RWPE1 (cell line): Measurements from ENCODE around the gene GRIN3B.

Experiments used
- CTCF ChIA-PET: fragments of 350-600 bp; sonication (Branson Sonifier 250); formaldehyde crosslinking; extraction: SDS; loops from one replicate; lab custom pipeline; 2021; lab: Yijun Ruan, JAX
- POLR2A ChIA-PET: fragments of 400-600 bp; formaldehyde crosslinking; extraction: SDS; loops from one replicate; lab custom pipeline; 2020; ENCODE audit warnings: antibody characterized with exemption; ENCODE audit not compliant: low non-redundant PET; lab: Yijun Ruan, JAX
- DNase-seq: peaks from one replicate; pipeline ENCODE4 v3.0.0; 2012; ENCODE audit warnings: low spot score
- H3K27ac ChIP-seq: fragments of 450-650 bp; 2 replicates; pipeline ENCODE4 v1.5.1; 2017
- CTCF ChIP-seq: fragments of 450-650 bp; conservative IDR thresholded peaks from 2 replicates; pipeline ENCODE4 v1.5.1; 2017; ENCODE audit warnings: low read depth, mild to moderate bottlenecking

The GRIN3B gene

GRCh38 chr19:1025960-1026782 is 26.0 kb downstream of the GRIN3B start, which contains the start of gene CNN2:
TSS of gene CNN2 (plus strand) at chr19:1026608. CDS start at chr19:1026662, 54 bp downstream.
- H3K27ac ChIP-seq: peak within 1 kb of the TSS; percentile 99
- POLR2A ChIA-PET: interaction anchor here (0.6 to 2.8 kb wide), 4 partner anchors 14 to 184 kb away, joined by 3 to 11 read pairs (median 3); partner anchors contain the start of genes ABCA7 and WDR18
- peak; percentile 74 for DNase-seq
- TF ChIP-seq CTCF: no peak
- CTCF ChIA-PET: no interaction called here

- no peak for DNase-seq
- ChIA-PET POLR2A (interaction anchor here (0.6 to 2.8 kb wide), 4 partner anchors 10 to 183 kb away, joined by 3 to 11 read pairs (median 4); partner anchors contain the start of genes ABCA7 and WDR18), CTCF (interaction anchor here (0.5 to 0.9 kb wide), 2 partner anchors 161 to 217 kb away, joined by 3 to 6 read pairs; no protein-coding TSS in a partner anchor)
- peak overlapping the region; percentile 99 for H3K27ac ChIP-seq
- no peak for TF ChIP-seq CTCF
These were observed 26.8 kb downstream of the GRIN3B start for GRCh38 chr19:1026783-1027649.

GRCh38 chr19:1027650-1028061 is 27.4 kb downstream of the GRIN3B start:
- DNase-seq: no peak
- CTCF ChIA-PET: interaction anchor here (0.9 kb wide), 1 partner anchor 216 kb away, joined by 6 read pairs; no protein-coding TSS in a partner anchor
- peak overlapping the region; percentile 99 for H3K27ac ChIP-seq
- TF ChIP-seq CTCF: no peak
- POLR2A ChIA-PET: interaction anchor here (1.6 to 2.8 kb wide), 2 partner anchors 11 to 12 kb away, joined by 6 to 11 read pairs; partner anchors contain the start of gene ABCA7

- ChIA-PET CTCF (interaction anchor here (0.6 to 0.7 kb wide), 3 partner anchors 9 to 167 kb away, joined by 3 to 5 read pairs (median 4); no protein-coding TSS in a partner anchor), POLR2A (interaction anchor here (0.5 to 2.8 kb wide), 6 partner anchors 11 to 241 kb away, joined by 3 to 11 read pairs (median 5); partner anchors contain the start of genes ABCA7 and CIRBP)
- TF ChIP-seq CTCF: no peak
These were observed 28.1 kb downstream of the GRIN3B start for GRCh38 chr19:1028062-1028926.

GRCh38 chr19:1032264-1032867 is 32.1 kb downstream of the GRIN3B start:
- H3K27ac ChIP-seq: peak overlapping the region; percentile 28; the same call in 1 of the 2 replicates
- CTCF ChIA-PET: interaction anchor here (0.7 kb wide), 1 partner anchor 70 kb away, joined by 3 read pairs; no protein-coding TSS in a partner anchor
- no peak for DNase-seq
- POLR2A ChIA-PET: interaction anchor here (0.6 kb wide), 1 partner anchor 15 kb away, joined by 3 read pairs; no protein-coding TSS in a partner anchor
- TF ChIP-seq CTCF: no peak

More at GRCh38 chr19:1028062-1028926, 28.1 kb downstream of the GRIN3B start:
- peak overlapping the region; percentile 99 for H3K27ac ChIP-seq
- peak; percentile 89 for DNase-seq
